ENCODE results near the gene LCNL1. TPM values are rescaled to one million over a fixed set of nuclear protein-coding genes. Genes with fewer than 3 reads are reported as not detected.

Gene LCNL1
- total RNA-seq, 1 experiment from 2014 or later = not detected

DNA sequence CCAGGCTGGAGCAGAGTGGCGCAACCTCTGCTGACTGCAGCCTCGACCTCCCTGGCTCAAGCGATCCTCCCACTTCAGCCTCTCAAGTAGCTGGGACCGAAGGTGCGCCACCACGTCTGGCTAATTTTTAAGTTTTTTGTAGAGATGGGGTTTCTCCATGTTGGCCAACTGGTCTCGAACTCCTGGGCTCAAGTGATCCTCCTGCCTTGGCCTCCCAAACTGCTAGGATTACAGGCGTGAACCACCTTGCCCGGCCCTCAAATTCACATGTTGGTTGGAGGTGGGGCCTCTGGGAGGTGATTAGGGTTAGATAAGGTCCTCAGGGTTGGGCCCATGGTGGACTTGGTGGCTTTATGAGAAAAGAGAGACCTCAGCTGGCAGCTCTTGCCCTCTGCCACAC, 20.6 kb upstream of the LCNL1 start:
- Histone ChIP-seq H3K4me1 (ENCODE audit: insufficient read depth, low read length, poor library complexity, severe bottlenecking) (peaks cover 4% of the 10 kb centered on the region), H3K36me3 (ENCODE audit: insufficient read depth, low read length, poor library complexity, severe bottlenecking) (no peaks in the 10 kb centered on the region), H3K27ac (ENCODE audit: low read depth, low read length, poor library complexity, severe bottlenecking) (no peak overlapping the region), H3K4me3 (ENCODE audit: low read depth, low read length, poor library complexity, severe bottlenecking) (no peak overlapping the region), H3K27me3 (replicated peaks; ENCODE audit: insufficient read depth, low read depth, low read length, poor library complexity) (no peaks in the 10 kb centered on the region), H3K9me3 (ENCODE audit: low read depth, low read length, poor library complexity, severe bottlenecking) (no peaks in the 10 kb centered on the region)
- CTCF ChIA-PET = no interaction called here
- no peak for DNase-seq (ENCODE audit: low spot score)
- no peak for TF ChIP-seq EZH2 (IDR thresholded peaks at IDR 0.05; ENCODE audit: borderline replicate concordance, low read depth, low read length, poor library complexity, severe bottlenecking)
- TF ChIP-seq, protein P1, sequence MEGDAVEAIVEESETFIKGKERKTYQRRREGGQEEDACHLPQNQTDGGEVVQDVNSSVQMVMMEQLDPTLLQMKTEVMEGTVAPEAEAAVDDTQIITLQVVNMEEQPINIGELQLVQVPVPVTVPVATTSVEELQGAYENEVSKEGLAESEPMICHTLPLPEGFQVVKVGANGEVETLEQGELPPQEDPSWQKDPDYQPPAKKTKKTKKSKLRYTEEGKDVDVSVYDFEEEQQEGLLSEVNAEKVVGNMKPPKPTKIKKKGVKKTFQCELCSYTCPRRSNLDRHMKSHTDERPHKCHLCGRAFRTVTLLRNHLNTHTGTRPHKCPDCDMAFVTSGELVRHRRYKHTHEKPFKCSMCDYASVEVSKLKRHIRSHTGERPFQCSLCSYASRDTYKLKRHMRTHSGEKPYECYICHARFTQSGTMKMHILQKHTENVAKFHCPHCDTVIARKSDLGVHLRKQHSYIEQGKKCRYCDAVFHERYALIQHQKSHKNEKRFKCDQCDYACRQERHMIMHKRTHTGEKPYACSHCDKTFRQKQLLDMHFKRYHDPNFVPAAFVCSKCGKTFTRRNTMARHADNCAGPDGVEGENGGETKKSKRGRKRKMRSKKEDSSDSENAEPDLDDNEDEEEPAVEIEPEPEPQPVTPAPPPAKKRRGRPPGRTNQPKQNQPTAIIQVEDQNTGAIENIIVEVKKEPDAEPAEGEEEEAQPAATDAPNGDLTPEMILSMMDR (conservative IDR thresholded peaks at IDR 0.05; ENCODE audit: low read depth, low read length) = no peak
- no TSS peak for BruUV-seq (replicated peaks)
- intact Hi-C loops (cut with micrococcal nuclease; ENCODE audit: unreplicated experiment) = no loop called here
- POLR2A ChIA-PET (ENCODE audit: low non-redundant PET) = no interaction called here

DNA sequence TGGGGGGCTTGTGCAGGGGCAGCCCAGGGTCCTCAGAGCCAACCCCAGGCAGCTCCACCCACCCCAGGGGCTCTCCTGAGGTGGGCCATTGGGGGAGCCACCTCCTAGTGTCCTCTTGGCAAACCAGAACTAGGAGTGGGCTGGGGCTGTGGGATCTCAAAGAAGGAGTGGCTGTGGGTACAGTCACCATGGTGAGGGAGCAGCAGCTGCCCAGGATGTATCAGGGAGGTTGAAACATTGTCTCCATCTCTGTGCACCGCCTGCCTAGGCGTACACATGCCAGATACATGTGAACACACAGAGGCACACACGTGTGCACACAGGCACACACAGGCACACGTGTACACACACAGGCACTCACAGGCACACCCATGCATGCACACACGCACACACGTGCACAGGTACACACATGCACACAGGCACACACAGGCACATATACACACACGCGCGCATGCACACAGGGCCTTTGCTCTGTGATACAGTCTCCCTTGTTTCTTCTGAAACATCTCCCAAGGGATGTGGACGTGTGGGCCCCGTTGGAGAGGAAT, 20.0 kb upstream of the LCNL1 start:
- Histone ChIP-seq H3K4me3 (ENCODE audit: low read depth, low read length, poor library complexity, severe bottlenecking) (no peak overlapping the region), H3K4me1 (ENCODE audit: insufficient read depth, low read length, poor library complexity, severe bottlenecking) (peaks cover 4% of the 10 kb centered on the region), H3K27ac (ENCODE audit: low read depth, low read length, poor library complexity, severe bottlenecking) (no peak overlapping the region), H3K27me3 (replicated peaks; ENCODE audit: insufficient read depth, low read depth, low read length, poor library complexity) (no peaks in the 10 kb centered on the region), H3K36me3 (ENCODE audit: insufficient read depth, low read length, poor library complexity, severe bottlenecking) (no peaks in the 10 kb centered on the region), H3K9me3 (ENCODE audit: low read depth, low read length, poor library complexity, severe bottlenecking) (no peaks in the 10 kb centered on the region)
- ChIA-PET POLR2A (ENCODE audit: low non-redundant PET) (no interaction called here), CTCF (no interaction called here)
- no peak for DNase-seq (ENCODE audit: low spot score)
- intact Hi-C loops (cut with micrococcal nuclease; ENCODE audit: unreplicated experiment) = no loop called here
- TF ChIP-seq, protein P1 (conservative IDR thresholded peaks at IDR 0.05; ENCODE audit: low read depth, low read length) = no peak
- TF ChIP-seq EZH2 (IDR thresholded peaks at IDR 0.05; ENCODE audit: borderline replicate concordance, low read depth, low read length, poor library complexity, severe bottlenecking) = no peak
- BruUV-seq (replicated peaks) = no TSS peak

GRCh38 chr9:136963341-136963740, 19.5 kb upstream of the LCNL1 start:
- Histone ChIP-seq H3K4me1 (ENCODE audit: insufficient read depth, low read length, poor library complexity, severe bottlenecking) (peaks cover 4% of the 10 kb centered on the region), H3K27ac (ENCODE audit: low read depth, low read length, poor library complexity, severe bottlenecking) (no peak overlapping the region), H3K4me3 (ENCODE audit: low read depth, low read length, poor library complexity, severe bottlenecking) (no peak overlapping the region), H3K36me3 (ENCODE audit: insufficient read depth, low read length, poor library complexity, severe bottlenecking) (no peaks in the 10 kb centered on the region), H3K27me3 (replicated peaks; ENCODE audit: insufficient read depth, low read depth, low read length, poor library complexity) (no peaks in the 10 kb centered on the region), H3K9me3 (ENCODE audit: low read depth, low read length, poor library complexity, severe bottlenecking) (no peaks in the 10 kb centered on the region)
- ChIA-PET POLR2A (ENCODE audit: low non-redundant PET) (no interaction called here), CTCF (no interaction called here)
- TF ChIP-seq, protein P1 (conservative IDR thresholded peaks at IDR 0.05; ENCODE audit: low read depth, low read length) = no peak
- no peak for TF ChIP-seq EZH2 (IDR thresholded peaks at IDR 0.05; ENCODE audit: borderline replicate concordance, low read depth, low read length, poor library complexity, severe bottlenecking)
- DNase-seq (ENCODE audit: low spot score) = no peak
- no TSS peak for BruUV-seq (replicated peaks)
- intact Hi-C loops (cut with micrococcal nuclease; ENCODE audit: unreplicated experiment) = no loop called here

All from A673 (cell line).